Tibial nerve (tissue), 4 donors: ENCODE results near the gene MBNL2. TPM values are rescaled to one million over a fixed set of nuclear protein-coding genes. Genes with fewer than 3 reads are reported as not detected.
A peak's percentile ranks its signal among the peaks of the same experiment; 100 is the strongest.

Experiments used
- DNase-seq, 2 donors: peaks; one replicate each; pipeline ENCODE4 v3.0.0-alpha.2; 2019; ENCODE audit warnings: low spot score in 2 of 2
- H3K27ac ChIP-seq, 4 donors: fragments of 200-600 bp; sonication (generic) in 3 of 4; one replicate each; pipeline ENCODE4 v1.5.1; 2017 to 2019; ENCODE audit warnings: mild to moderate bottlenecking in 1 of 4
- H3K27me3 ChIP-seq, 2 donors: fragments of 200-600 bp; sonication (generic) in 1 of 2; one replicate each; pipeline versions ENCODE4 v1.5.1 to v1.6.0; 2017 to 2019
- H3K36me3 ChIP-seq, 3 donors: fragments of 200-600 bp; sonication (generic); one replicate each; pipeline ENCODE4 v1.5.1; 2018 to 2019
- H3K4me1 ChIP-seq, 4 donors: fragments of 200-600 bp; sonication (generic) in 3 of 4; one replicate each; pipeline ENCODE4 v1.5.1; 2017 to 2019
- H3K4me3 ChIP-seq, 4 donors: fragments of 200-600 bp; sonication (generic) in 3 of 4; one replicate each; pipeline ENCODE4 v1.5.1; 2017 to 2019; ENCODE audit warnings: mild to moderate bottlenecking in 1 of 4, moderate library complexity in 1 of 4
- H3K9me3 ChIP-seq, 4 donors: fragments of 200-600 bp; sonication (generic) in 3 of 4; one replicate each; pipeline ENCODE4 v1.5.1; 2017 to 2019
- CTCF ChIP-seq, 5 experiments: fragments of 200-600 bp in 3 of 5; fragments of 450-650 bp in 2 of 5; sonication (generic) in 3 of 5; IDR thresholded peaks; one replicate each; pipeline ENCODE4 v1.5.1; 2016 to 2019; ENCODE audit warnings: antibody characterized with exemption in 5 of 5, mild to moderate bottlenecking in 3 of 5, moderate library complexity in 2 of 5
- EP300 ChIP-seq, 2 donors: sonication (generic); formaldehyde crosslinking; IDR thresholded peaks; one replicate each; pipeline ENCODE4 v1.6.1; 2017; ENCODE audit warnings: antibody characterized with exemption in 2 of 2, mild to moderate bottlenecking in 1 of 2
- POLR2A ChIP-seq, 2 donors: fragments of 450-650 bp; IDR thresholded peaks; one replicate each; pipeline ENCODE4 v1.6.1; 2017; ENCODE audit warnings: antibody characterized with exemption in 2 of 2, mild to moderate bottlenecking in 2 of 2, moderate library complexity in 2 of 2
- WGBS, 2 donors: methylation state at CpG; one replicate each; pipeline ENCODE4 v1.1.5; 2018; 5-methylcytosine and 5-hydroxymethylcytosine counted together
- total RNA-seq, 4 donors: library from RNA; depleted of rRNA; stranded (reverse); fragments of >200 nt; gene quantifications; one replicate each; pipeline ENCODE4 v1.1.0, GENCODE V29; 2016

MBNL2 gene
- total RNA-seq, 4 donors from 2014 or later = 87.9 to 126 (median 95.5) TPM

- H3K9me3 ChIP-seq = no peaks in the 10 kb centered on the region
- peaks cover 0 to 8% (median 6%) of the 10 kb centered on the region in 4 donors for H3K4me1 ChIP-seq
- DNase-seq = no peak
- no peaks in the 10 kb centered on the region for H3K27me3 ChIP-seq
- TF ChIP-seq POLR2A (IDR thresholded peaks at IDR 0.05) = no peak
- TF ChIP-seq CTCF (IDR thresholded peaks at IDR 0.05) = no peak
- no peak for TF ChIP-seq EP300 (IDR thresholded peaks at IDR 0.05)
- H3K27ac ChIP-seq = peak overlapping the region in 3 of 4 donors; percentile 15 to 53 (median 26)
- no peak overlapping the region for H3K4me3 ChIP-seq
- H3K36me3 ChIP-seq = no peaks in the 10 kb centered on the region
- 49 to 56% methylated on average over 7 of the region's 7 CpGs for WGBS, 2 donors
Observed at GRCh38 chr13:97191142-97191541, 31.0 kb upstream of the MBNL2 start.

- TF ChIP-seq EP300 (IDR thresholded peaks at IDR 0.05) = no peak
- TF ChIP-seq CTCF (IDR thresholded peaks at IDR 0.05) = no peak
- TF ChIP-seq POLR2A (IDR thresholded peaks at IDR 0.05) = no peak
- Histone ChIP-seq H3K36me3 (no peaks in the 10 kb centered on the region), H3K27ac (peak overlapping the region in 3 of 4 donors; percentile 15 to 53 (median 26)), H3K27me3 (no peaks in the 10 kb centered on the region), H3K4me1 (peaks cover 0 to 8% (median 6%) of the 10 kb centered on the region in 4 donors), H3K4me3 (no peak overlapping the region), H3K9me3 (no peaks in the 10 kb centered on the region)
- WGBS, 2 donors = 13 to 22% methylated on average over 2 of the region's 2 CpGs
- no peak for DNase-seq
Observed at GRCh38 chr13:97191615-97192014, 30.5 kb upstream of the MBNL2 start.

- DNase-seq = no peak
- Histone ChIP-seq H3K27ac (peak overlapping the region in 2 of 4 donors; percentile 26 to 53), H3K4me3 (no peak overlapping the region), H3K27me3 (no peaks in the 10 kb centered on the region), H3K4me1 (peaks cover 0 to 8% (median 6%) of the 10 kb centered on the region in 4 donors), H3K36me3 (no peaks in the 10 kb centered on the region), H3K9me3 (no peaks in the 10 kb centered on the region)
- 73 to 82% methylated on average over 3 of the region's 3 CpGs for WGBS, 2 donors
- TF ChIP-seq EP300 (IDR thresholded peaks at IDR 0.05) = no peak
Observed at GRCh38 chr13:97192166-97192565, 30.0 kb upstream of the MBNL2 start.

GRCh38 chr13:97193577-97193976 is 28.6 kb upstream of the MBNL2 start:
- DNase-seq = no peak
- WGBS, 2 donors = 87 to 88% methylated on average over 5 of the region's 5 CpGs
- TF ChIP-seq CTCF (IDR thresholded peaks at IDR 0.05) = no peak
- no peak for TF ChIP-seq EP300 (IDR thresholded peaks at IDR 0.05)
- TF ChIP-seq POLR2A (IDR thresholded peaks at IDR 0.05) = no peak

GRCh38 chr13:97194479-97194878 is 27.7 kb upstream of the MBNL2 start:
- Histone ChIP-seq H3K4me3 (no peak overlapping the region), H3K4me1 (peaks cover 0 to 8% (median 6%) of the 10 kb centered on the region in 4 donors), H3K27ac (no peak overlapping the region), H3K36me3 (no peaks in the 10 kb centered on the region), H3K27me3 (no peaks in the 10 kb centered on the region), H3K9me3 (no peaks in the 10 kb centered on the region)
- TF ChIP-seq POLR2A (IDR thresholded peaks at IDR 0.05) = no peak
- no peak for TF ChIP-seq EP300 (IDR thresholded peaks at IDR 0.05)
- TF ChIP-seq CTCF (IDR thresholded peaks at IDR 0.05) = no peak
- 40 to 43% methylated on average over 6 of the region's 6 CpGs for WGBS, 2 donors
- DNase-seq = no peak

More at GRCh38 chr13:97193577-97193976, 28.6 kb upstream of the MBNL2 start:
- Histone ChIP-seq H3K27me3 (no peaks in the 10 kb centered on the region), H3K4me1 (peaks cover 0 to 8% (median 6%) of the 10 kb centered on the region in 4 donors), H3K36me3 (no peaks in the 10 kb centered on the region), H3K4me3 (no peak overlapping the region), H3K9me3 (no peaks in the 10 kb centered on the region), H3K27ac (no peak overlapping the region)

- H3K4me3 ChIP-seq = no peak overlapping the region
- no peaks in the 10 kb centered on the region for H3K27me3 ChIP-seq
- no peaks in the 10 kb centered on the region for H3K9me3 ChIP-seq
- no peak for DNase-seq
- H3K36me3 ChIP-seq = no peaks in the 10 kb centered on the region
- WGBS, 2 donors = 84 to 85% methylated on average over 4 of the region's 4 CpGs
- H3K27ac ChIP-seq = no peak overlapping the region
- TF ChIP-seq EP300 (IDR thresholded peaks at IDR 0.05) = no peak
- no peak for TF ChIP-seq CTCF (IDR thresholded peaks at IDR 0.05)
- TF ChIP-seq POLR2A (IDR thresholded peaks at IDR 0.05) = no peak
- H3K4me1 ChIP-seq = peaks cover 0 to 8% (median 6%) of the 10 kb centered on the region in 4 donors
Observed at GRCh38 chr13:97196340-97196739, 25.8 kb upstream of the MBNL2 start.
